ENCODE measurements around the gene MYOG. TPM values are rescaled to one million over a fixed set of nuclear protein-coding genes. Genes with fewer than 3 reads are reported as not detected.

MYOG gene
- total and polyA plus RNA-seq, 7 experiments from 2014 or later: not detected

- CTCF ChIA-PET: interaction anchor here (1.0 kb wide), 1 partner anchor 26 kb away, joined by 3 read pairs; no protein-coding TSS in a partner anchor
- POLR2A ChIA-PET: no interaction called here
- Histone ChIP-seq H3K27ac (ENCODE audit: low read depth, low read length) (no peak overlapping the region), H3K36me3 (ENCODE audit: control insufficient read depth in 2 of 3, insufficient read depth in 3 of 3, low read length in 3 of 3) (no peaks in the 10 kb centered on the region), H3K9me3 (ENCODE audit: control insufficient read depth in 2 of 3, low read length in 3 of 3) (no peaks in the 10 kb centered on the region), H3K27me3 (ENCODE audit: control insufficient read depth in 2 of 2, insufficient read depth in 2 of 2, low read length in 2 of 2) (no peaks in the 10 kb centered on the region), H3K4me3 (ENCODE audit: low read length) (no peak overlapping the region), H3K4me1 (ENCODE audit: control insufficient read depth in 2 of 2, insufficient read depth in 2 of 2, low read length in 2 of 2) (no peaks in the 10 kb centered on the region)
- Mint-ChIP-seq H3K4me1 (peaks cover 0 to 8% (median 0%) of the 10 kb centered on the region in 7 donors), H3K27me3 (peaks cover 0 to 4% (median 0%) of the 10 kb centered on the region in 5 donors), H3K27ac (no peak overlapping the region), H3K4me3 (no peak overlapping the region), H3K9me3 (no peaks in the 10 kb centered on the region), H3K36me3 (peaks cover 0 to 14% (median 0%) of the 10 kb centered on the region in 5 donors)
- DNase-seq (no peak), ATAC-seq (no peak)
- intact Hi-C loops (cut with micrococcal nuclease): no loop called here
These were observed 20.6 kb downstream of the MYOG start for GRCh38 chr1:203065191-203065590.

GRCh38 chr1:203063287-203063686, 22.5 kb downstream of the MYOG start:
- CTCF ChIA-PET: no interaction called here
- POLR2A ChIA-PET: no interaction called here
- no peaks in the 10 kb centered on the region for H3K27me3 ChIP-seq (ENCODE audit: control insufficient read depth in 2 of 2, insufficient read depth in 2 of 2, low read length in 2 of 2)
- DNase-seq (no peak), ATAC-seq (no peak)
- no peaks in the 10 kb centered on the region for H3K36me3 ChIP-seq (ENCODE audit: control insufficient read depth in 2 of 3, insufficient read depth in 3 of 3, low read length in 3 of 3)
- no peaks in the 10 kb centered on the region for H3K9me3 ChIP-seq (ENCODE audit: control insufficient read depth in 2 of 3, low read length in 3 of 3)
- peaks cover 0 to 16% (median 0%) of the 10 kb centered on the region in 5 donors for H3K36me3 Mint-ChIP-seq
- intact Hi-C loops (cut with micrococcal nuclease): no loop called here
- peaks cover 0 to 8% (median 0%) of the 10 kb centered on the region in 7 donors for H3K4me1 Mint-ChIP-seq
- H3K27ac ChIP-seq (ENCODE audit: low read depth, low read length): no peak overlapping the region
- H3K4me3 ChIP-seq (ENCODE audit: low read length): no peak overlapping the region
- no peak overlapping the region for H3K27ac Mint-ChIP-seq
- H3K4me3 Mint-ChIP-seq: no peak overlapping the region
- H3K4me1 ChIP-seq (ENCODE audit: control insufficient read depth in 2 of 2, insufficient read depth in 2 of 2, low read length in 2 of 2): no peaks in the 10 kb centered on the region
- H3K9me3 Mint-ChIP-seq: no peaks in the 10 kb centered on the region
- H3K27me3 Mint-ChIP-seq: peaks cover 0 to 7% (median 0%) of the 10 kb centered on the region in 5 donors

- peaks cover 0 to 13% (median 0%) of the 10 kb centered on the region in 5 donors for H3K36me3 Mint-ChIP-seq
- no peak overlapping the region for H3K27ac Mint-ChIP-seq
- Histone ChIP-seq H3K27me3 (ENCODE audit: control insufficient read depth in 2 of 2, insufficient read depth in 2 of 2, low read length in 2 of 2) (no peaks in the 10 kb centered on the region), H3K27ac (ENCODE audit: low read depth, low read length) (no peak overlapping the region), H3K4me3 (ENCODE audit: low read length) (no peak overlapping the region), H3K36me3 (ENCODE audit: control insufficient read depth in 2 of 3, insufficient read depth in 3 of 3, low read length in 3 of 3) (no peaks in the 10 kb centered on the region), H3K9me3 (ENCODE audit: control insufficient read depth in 2 of 3, low read length in 3 of 3) (no peaks in the 10 kb centered on the region), H3K4me1 (ENCODE audit: control insufficient read depth in 2 of 2, insufficient read depth in 2 of 2, low read length in 2 of 2) (no peaks in the 10 kb centered on the region)
- H3K4me3 Mint-ChIP-seq: no peak overlapping the region
- peaks cover 0 to 20% (median 0%) of the 10 kb centered on the region in 5 donors for H3K27me3 Mint-ChIP-seq
- intact Hi-C loops (cut with micrococcal nuclease): no loop called here
- H3K9me3 Mint-ChIP-seq: no peaks in the 10 kb centered on the region
- DNase-seq (no peak), ATAC-seq (no peak)
- POLR2A ChIA-PET: no interaction called here
- peaks cover 0 to 8% (median 0%) of the 10 kb centered on the region in 7 donors for H3K4me1 Mint-ChIP-seq
- CTCF ChIA-PET: no interaction called here
These were observed 25.7 kb downstream of the MYOG start for GRCh38 chr1:203060115-203060514.

- no peaks in the 10 kb centered on the region for H3K4me1 ChIP-seq (ENCODE audit: control insufficient read depth in 2 of 2, insufficient read depth in 2 of 2, low read length in 2 of 2)
- Mint-ChIP-seq H3K27me3 (peaks cover 0 to 20% (median 0%) of the 10 kb centered on the region in 5 donors), H3K9me3 (no peaks in the 10 kb centered on the region), H3K36me3 (peaks cover 0 to 13% (median 0%) of the 10 kb centered on the region in 5 donors), H3K4me3 (no peak overlapping the region), H3K27ac (no peak overlapping the region), H3K4me1 (peaks cover 0 to 8% (median 0%) of the 10 kb centered on the region in 7 donors)
- peak; percentile 32 for ATAC-seq
- ChIA-PET POLR2A (no interaction called here), CTCF (no interaction called here)
- no peaks in the 10 kb centered on the region for H3K36me3 ChIP-seq (ENCODE audit: control insufficient read depth in 2 of 3, insufficient read depth in 3 of 3, low read length in 3 of 3)
- H3K27me3 ChIP-seq (ENCODE audit: control insufficient read depth in 2 of 2, insufficient read depth in 2 of 2, low read length in 2 of 2): no peaks in the 10 kb centered on the region
- no peaks in the 10 kb centered on the region for H3K9me3 ChIP-seq (ENCODE audit: control insufficient read depth in 2 of 3, low read length in 3 of 3)
- no peak overlapping the region for H3K4me3 ChIP-seq (ENCODE audit: low read length)
- H3K27ac ChIP-seq (ENCODE audit: low read depth, low read length): no peak overlapping the region
- DNase-seq: no peak
- intact Hi-C loops (cut with micrococcal nuclease): no loop called here
These were observed 26.3 kb downstream of the MYOG start for GRCh38 chr1:203059485-203059884.

GRCh38 chr1:203058676-203058935, 27.2 kb downstream of the MYOG start:
- Histone ChIP-seq H3K9me3 (ENCODE audit: control insufficient read depth in 2 of 3, low read length in 3 of 3) (no peaks in the 10 kb centered on the region), H3K36me3 (ENCODE audit: control insufficient read depth in 2 of 3, insufficient read depth in 3 of 3, low read length in 3 of 3) (no peaks in the 10 kb centered on the region), H3K27me3 (ENCODE audit: control insufficient read depth in 2 of 2, insufficient read depth in 2 of 2, low read length in 2 of 2) (no peaks in the 10 kb centered on the region), H3K4me3 (ENCODE audit: low read length) (no peak overlapping the region), H3K27ac (ENCODE audit: low read depth, low read length) (no peak overlapping the region), H3K4me1 (ENCODE audit: control insufficient read depth in 2 of 2, insufficient read depth in 2 of 2, low read length in 2 of 2) (no peaks in the 10 kb centered on the region)
- H3K4me3 Mint-ChIP-seq: no peak overlapping the region
- no peak for DNase-seq
- ChIA-PET POLR2A (no interaction called here), CTCF (interaction anchor here (1.5 kb wide), 1 partner anchor 9 kb away, joined by 3 read pairs; no protein-coding TSS in a partner anchor)
- H3K27ac Mint-ChIP-seq: no peak overlapping the region
- peaks cover 0 to 20% (median 0%) of the 10 kb centered on the region in 5 donors for H3K27me3 Mint-ChIP-seq
- no peaks in the 10 kb centered on the region for H3K9me3 Mint-ChIP-seq
- peak; percentile 53 for ATAC-seq
- intact Hi-C loops (cut with micrococcal nuclease): no loop called here
- H3K4me1 Mint-ChIP-seq: peaks cover 0 to 8% (median 0%) of the 10 kb centered on the region in 7 donors
- H3K36me3 Mint-ChIP-seq: peaks cover 0 to 10% (median 0%) of the 10 kb centered on the region in 5 donors

GRCh38 chr1:203057911-203058675, 27.7 kb downstream of the MYOG start:
- Histone ChIP-seq H3K4me1 (ENCODE audit: control insufficient read depth in 2 of 2, insufficient read depth in 2 of 2, low read length in 2 of 2) (no peaks in the 10 kb centered on the region), H3K36me3 (ENCODE audit: control insufficient read depth in 2 of 3, insufficient read depth in 3 of 3, low read length in 3 of 3) (no peaks in the 10 kb centered on the region), H3K9me3 (ENCODE audit: control insufficient read depth in 2 of 3, low read length in 3 of 3) (no peaks in the 10 kb centered on the region), H3K27me3 (ENCODE audit: control insufficient read depth in 2 of 2, insufficient read depth in 2 of 2, low read length in 2 of 2) (no peaks in the 10 kb centered on the region), H3K27ac (ENCODE audit: low read depth, low read length) (no peak overlapping the region), H3K4me3 (ENCODE audit: low read length) (no peak overlapping the region)
- no peak overlapping the region for H3K4me3 Mint-ChIP-seq
- intact Hi-C loops (cut with micrococcal nuclease): no loop called here
- peaks cover 0 to 10% (median 0%) of the 10 kb centered on the region in 5 donors for H3K36me3 Mint-ChIP-seq
- POLR2A ChIA-PET: no interaction called here
- H3K9me3 Mint-ChIP-seq: no peaks in the 10 kb centered on the region
- peaks cover 0 to 20% (median 0%) of the 10 kb centered on the region in 5 donors for H3K27me3 Mint-ChIP-seq
- H3K4me1 Mint-ChIP-seq: peaks cover 0 to 4% (median 0%) of the 10 kb centered on the region in 7 donors
- ATAC-seq (peak; percentile 50), DNase-seq (no peak)
- CTCF ChIA-PET: interaction anchor here (0.7 to 1.5 kb wide), 2 partner anchors 10 to 737 kb away, joined by 3 read pairs; no protein-coding TSS in a partner anchor
- H3K27ac Mint-ChIP-seq: no peak overlapping the region

GRCh38 chr1:203056516-203056915, 29.3 kb downstream of the MYOG start:
- Mint-ChIP-seq H3K27me3 (peaks cover 0 to 24% (median under 1%) of the 10 kb centered on the region in 5 donors), H3K4me3 (no peak overlapping the region), H3K36me3 (peaks cover 0 to 8% (median 0%) of the 10 kb centered on the region in 5 donors), H3K4me1 (peaks cover 0 to 3% (median 0%) of the 10 kb centered on the region in 7 donors), H3K27ac (no peak overlapping the region), H3K9me3 (no peaks in the 10 kb centered on the region)
- ChIA-PET CTCF (no interaction called here), POLR2A (no interaction called here)
- H3K36me3 ChIP-seq (ENCODE audit: control insufficient read depth in 2 of 3, insufficient read depth in 3 of 3, low read length in 3 of 3): no peaks in the 10 kb centered on the region
- H3K9me3 ChIP-seq (ENCODE audit: control insufficient read depth in 2 of 3, low read length in 3 of 3): no peaks in the 10 kb centered on the region
- H3K27ac ChIP-seq (ENCODE audit: low read depth, low read length): no peak overlapping the region
- no peak for ATAC-seq
- intact Hi-C loops (cut with micrococcal nuclease): no loop called here
- H3K4me3 ChIP-seq (ENCODE audit: low read length): no peak overlapping the region
- no peaks in the 10 kb centered on the region for H3K27me3 ChIP-seq (ENCODE audit: control insufficient read depth in 2 of 2, insufficient read depth in 2 of 2, low read length in 2 of 2)
- no peaks in the 10 kb centered on the region for H3K4me1 ChIP-seq (ENCODE audit: control insufficient read depth in 2 of 2, insufficient read depth in 2 of 2, low read length in 2 of 2)
- no peak for DNase-seq

Measured in naive thymus-derived CD4-positive, alpha-beta T cell (primary cell).